SU-DHL-6 (cell line): ENCODE data around the gene OSBPL9.

Experiments
- H2AFZ ChIP-seq: fragments of 200-600 bp; sonication (generic); 2 replicates; pipeline ENCODE4 v1.6.1; 2014; ENCODE audit warnings: low read depth, mild to moderate bottlenecking, moderate library complexity, mixed read lengths, antibody characterized with exemption, low read length; ENCODE audit not compliant: severe bottlenecking
- H3F3A ChIP-seq: fragments of 200-600 bp; shearing (Covaris generic); 2 replicates; pipeline ENCODE4 v1.6.0; 2016; ENCODE audit warnings: antibody characterized with exemption, mild to moderate bottlenecking; ENCODE audit not compliant: insufficient read depth
- H3K27ac ChIP-seq: fragments of 200-600 bp; sonication (generic); 2 replicates; pipeline ENCODE4 v1.5.1; 2016; ENCODE audit warnings: low read depth, mild to moderate bottlenecking, low read length, moderate library complexity, mixed read lengths
- H3K27me3 ChIP-seq: fragments of 200-600 bp; sonication (generic), shearing (Covaris generic); 2 replicates; pipeline ENCODE4 v1.6.0; 2014; ENCODE audit warnings: mild to moderate bottlenecking, low read length
- H3K36me3 ChIP-seq: fragments of 200-600 bp; sonication (generic); 2 replicates; pipeline ENCODE4 v1.6.1; 2014; ENCODE audit warnings: mild to moderate bottlenecking, low read length, mixed read lengths
- H3K4me2 ChIP-seq: fragments of 300-600, 200-600 bp; shearing (Covaris generic), sonication (generic); 2 replicates; pipeline ENCODE4 v1.6.0; 2014; ENCODE audit warnings: low read length, low read depth, mild to moderate bottlenecking; ENCODE audit not compliant: poor library complexity, severe bottlenecking
- H3K4me3 ChIP-seq: fragments of 200-600 bp; sonication (generic); 2 replicates; pipeline ENCODE4 v1.5.1; 2014; ENCODE audit warnings: antibody characterized with exemption, low read length, mild to moderate bottlenecking, mixed read lengths; ENCODE audit not compliant: insufficient read depth, poor library complexity, severe bottlenecking
- H3K79me2 ChIP-seq: fragments of 200-600 bp; sonication (generic); 2 replicates; pipeline ENCODE4 v1.6.1; 2014; ENCODE audit warnings: mild to moderate bottlenecking, low read length, moderate library complexity; ENCODE audit not compliant: insufficient read depth
- H3K9ac ChIP-seq: fragments of 200-600 bp; sonication (generic); 2 replicates; pipeline ENCODE4 v1.7.0; 2014; ENCODE audit warnings: mild to moderate bottlenecking, low read length
- H3K9me2 ChIP-seq: fragments of 200-600 bp; sonication (generic); replicated peaks from 2 replicates; pipeline ENCODE4 v1.6.1; 2014; ENCODE audit warnings: low read length; ENCODE audit not compliant: insufficient read depth
- H3K9me3 ChIP-seq: fragments of 200-600 bp; sonication (generic); 2 replicates; pipeline ENCODE4 v1.6.1; 2014; ENCODE audit warnings: low read length, mixed read lengths; ENCODE audit not compliant: insufficient read depth
- H4K20me1 ChIP-seq: fragments of 200-600 bp; sonication (generic); 2 replicates; pipeline ENCODE4 v1.6.1; 2014; ENCODE audit warnings: low read depth, mild to moderate bottlenecking, antibody characterized with exemption, low read length, moderate library complexity, mixed read lengths
- EZH2phosphoT487 ChIP-seq: fragments of 200-600 bp; sonication (generic), shearing (Covaris generic); conservative IDR thresholded peaks from 2 replicates; pipeline ENCODE4 v1.6.1; 2018; ENCODE audit warnings: mild to moderate bottlenecking, antibody characterized with exemption, low read length, moderate library complexity, mixed read lengths
- TF ChIP-seq, protein P1 (sequence below): fragments of 200-600 bp; sonication (generic); IDR thresholded peaks from one replicate; pipeline ENCODE4 v1.5.1; 2017; ENCODE audit warnings: antibody characterized with exemption, mild to moderate bottlenecking, low read length, moderate library complexity; ENCODE audit not compliant: insufficient read depth, poor library complexity, severe bottlenecking

Gene OSBPL9

GRCh38 chr1:51744506-51745303, 127.8 kb downstream of the OSBPL9 start:
- Histone ChIP-seq H3K4me2 (no peak overlapping the region), H4K20me1 (peaks cover 12% of the 10 kb centered on the region; the same call in 1 of the 2 replicates), H3K79me2 (peaks cover 6% of the 10 kb centered on the region; the same call in 1 of the 2 replicates), H3K27me3 (no peaks in the 10 kb centered on the region), H3K27ac (no peak overlapping the region), H3F3A (no peaks in the 10 kb centered on the region), H3K9me3 (no peaks in the 10 kb centered on the region), H3K4me3 (no peak overlapping the region), H3K36me3 (peaks cover 7% of the 10 kb centered on the region; the same call in 1 of the 2 replicates), H3K9me2 (no peaks in the 10 kb centered on the region), H3K9ac (no peak overlapping the region), H2AFZ (no peak overlapping the region)
- TF ChIP-seq, protein P1, sequence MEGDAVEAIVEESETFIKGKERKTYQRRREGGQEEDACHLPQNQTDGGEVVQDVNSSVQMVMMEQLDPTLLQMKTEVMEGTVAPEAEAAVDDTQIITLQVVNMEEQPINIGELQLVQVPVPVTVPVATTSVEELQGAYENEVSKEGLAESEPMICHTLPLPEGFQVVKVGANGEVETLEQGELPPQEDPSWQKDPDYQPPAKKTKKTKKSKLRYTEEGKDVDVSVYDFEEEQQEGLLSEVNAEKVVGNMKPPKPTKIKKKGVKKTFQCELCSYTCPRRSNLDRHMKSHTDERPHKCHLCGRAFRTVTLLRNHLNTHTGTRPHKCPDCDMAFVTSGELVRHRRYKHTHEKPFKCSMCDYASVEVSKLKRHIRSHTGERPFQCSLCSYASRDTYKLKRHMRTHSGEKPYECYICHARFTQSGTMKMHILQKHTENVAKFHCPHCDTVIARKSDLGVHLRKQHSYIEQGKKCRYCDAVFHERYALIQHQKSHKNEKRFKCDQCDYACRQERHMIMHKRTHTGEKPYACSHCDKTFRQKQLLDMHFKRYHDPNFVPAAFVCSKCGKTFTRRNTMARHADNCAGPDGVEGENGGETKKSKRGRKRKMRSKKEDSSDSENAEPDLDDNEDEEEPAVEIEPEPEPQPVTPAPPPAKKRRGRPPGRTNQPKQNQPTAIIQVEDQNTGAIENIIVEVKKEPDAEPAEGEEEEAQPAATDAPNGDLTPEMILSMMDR = no peak
- TF ChIP-seq EZH2phosphoT487 = no peak

- 0 out of 2 replicates have a peak, but pooled peaks cover 7% of the 10 kb centered on the region for H4K20me1 ChIP-seq
- H3K27me3 ChIP-seq = no peaks in the 10 kb centered on the region
- H3K9me2 ChIP-seq = no peaks in the 10 kb centered on the region
- peaks cover 6% of the 10 kb centered on the region; the same call in 1 of the 2 replicates for H3K79me2 ChIP-seq
- no peaks in the 10 kb centered on the region for H3K9me3 ChIP-seq
- H3K4me2 ChIP-seq = no peak overlapping the region
- no peak overlapping the region for H3K4me3 ChIP-seq
- no peak overlapping the region for H3K27ac ChIP-seq
- H2AFZ ChIP-seq = no peak overlapping the region
- TF ChIP-seq, protein P1 = no peak
- no peak for TF ChIP-seq EZH2phosphoT487
- no peak overlapping the region for H3K9ac ChIP-seq
- H3F3A ChIP-seq = no peaks in the 10 kb centered on the region
- peaks cover 7% of the 10 kb centered on the region; the same call in 1 of the 2 replicates for H3K36me3 ChIP-seq
Measured at GRCh38 chr1:51745304-51745570, 128.3 kb downstream of the OSBPL9 start.

- Histone ChIP-seq H3K79me2 (peaks cover 2% of the 10 kb centered on the region; the same call in 1 of the 2 replicates), H3K27me3 (no peaks in the 10 kb centered on the region), H3K9me3 (no peaks in the 10 kb centered on the region), H2AFZ (no peak overlapping the region), H3F3A (no peaks in the 10 kb centered on the region), H3K27ac (no peak overlapping the region), H3K4me2 (no peak overlapping the region), H3K9me2 (no peaks in the 10 kb centered on the region), H3K4me3 (no peak overlapping the region), H4K20me1 (no peaks in the 10 kb centered on the region), H3K9ac (no peak overlapping the region), H3K36me3 (peaks cover 7% of the 10 kb centered on the region; the same call in 1 of the 2 replicates)
- TF ChIP-seq, protein P1 = no peak
- TF ChIP-seq EZH2phosphoT487 = no peak
Measured at GRCh38 chr1:51749151-51749550, 132.3 kb downstream of the OSBPL9 start.
